ENCODE results near the gene THSD7A. TPM values are rescaled to one million over a fixed set of nuclear protein-coding genes. Genes with fewer than 3 reads are reported as not detected.

THSD7A gene
- polyA plus RNA-seq, 3 donors from 2014 or later: not detected

GRCh38 chr7:11587048-11587447 lies 244.9 kb downstream of the THSD7A start:
- Mint-ChIP-seq H3K9me3 (peaks cover 2 to 25% (median 8%) of the 10 kb centered on the region in 6 donors), H3K4me1 (no peaks in the 10 kb centered on the region), H3K36me3 (no peaks in the 10 kb centered on the region), H3K4me3 (no peak overlapping the region), H3K27me3 (ENCODE audit: low read depth in 3 of 3) (no peaks in the 10 kb centered on the region), H3K27ac (no peak overlapping the region)
- DNase-seq: no peak

- no peaks in the 10 kb centered on the region for H3K4me1 Mint-ChIP-seq
- peaks cover 2 to 17% (median 7%) of the 10 kb centered on the region in 6 donors for H3K9me3 Mint-ChIP-seq
- no peak for DNase-seq
- H3K36me3 Mint-ChIP-seq: no peaks in the 10 kb centered on the region
- H3K4me3 Mint-ChIP-seq: no peak overlapping the region
- H3K27ac Mint-ChIP-seq: no peak overlapping the region
- H3K27me3 Mint-ChIP-seq (ENCODE audit: low read depth in 3 of 3): no peaks in the 10 kb centered on the region
Observed at GRCh38 chr7:11584406-11585031, 247.5 kb downstream of the THSD7A start.

GRCh38 chr7:11579141-11579540 lies 252.9 kb downstream of the THSD7A start:
- Mint-ChIP-seq H3K4me1 (no peaks in the 10 kb centered on the region), H3K27me3 (ENCODE audit: low read depth in 3 of 3) (no peaks in the 10 kb centered on the region), H3K4me3 (no peak overlapping the region), H3K36me3 (no peaks in the 10 kb centered on the region), H3K27ac (no peak overlapping the region), H3K9me3 (peaks cover 0 to 8% (median 6%) of the 10 kb centered on the region in 6 donors)
- no peak for DNase-seq

- H3K36me3 Mint-ChIP-seq: no peaks in the 10 kb centered on the region
- no peak overlapping the region for H3K27ac Mint-ChIP-seq
- no peak for DNase-seq
- peaks cover 4 to 24% (median 10%) of the 10 kb centered on the region in 6 donors for H3K9me3 Mint-ChIP-seq
- H3K27me3 Mint-ChIP-seq (ENCODE audit: low read depth in 3 of 3): no peaks in the 10 kb centered on the region
- H3K4me1 Mint-ChIP-seq: no peaks in the 10 kb centered on the region
- H3K4me3 Mint-ChIP-seq: no peak overlapping the region
Observed at GRCh38 chr7:11576310-11576709, 255.7 kb downstream of the THSD7A start.

- Mint-ChIP-seq H3K27me3 (ENCODE audit: low read depth in 3 of 3) (no peaks in the 10 kb centered on the region), H3K27ac (no peak overlapping the region), H3K36me3 (no peaks in the 10 kb centered on the region), H3K4me3 (no peak overlapping the region), H3K4me1 (no peaks in the 10 kb centered on the region), H3K9me3 (peaks cover 10 to 29% (median 13%) of the 10 kb centered on the region in 6 donors)
- no peak for DNase-seq
Observed at GRCh38 chr7:11573128-11573750, 258.8 kb downstream of the THSD7A start.

- Mint-ChIP-seq H3K36me3 (no peaks in the 10 kb centered on the region), H3K27ac (no peak overlapping the region), H3K4me3 (no peak overlapping the region), H3K4me1 (no peaks in the 10 kb centered on the region), H3K9me3 (peaks cover 13 to 43% (median 14%) of the 10 kb centered on the region in 6 donors), H3K27me3 (ENCODE audit: low read depth in 3 of 3) (no peaks in the 10 kb centered on the region)
- DNase-seq: no peak
Observed at GRCh38 chr7:11570922-11571550, 261.0 kb downstream of the THSD7A start.

GRCh38 chr7:11570205-11570604 lies 261.8 kb downstream of the THSD7A start:
- H3K9me3 Mint-ChIP-seq: peaks cover 13 to 49% (median 16%) of the 10 kb centered on the region in 6 donors
- H3K4me3 Mint-ChIP-seq: no peak overlapping the region
- no peaks in the 10 kb centered on the region for H3K4me1 Mint-ChIP-seq
- H3K36me3 Mint-ChIP-seq: no peaks in the 10 kb centered on the region
- no peaks in the 10 kb centered on the region for H3K27me3 Mint-ChIP-seq (ENCODE audit: low read depth in 3 of 3)
- no peak for DNase-seq
- H3K27ac Mint-ChIP-seq: no peak overlapping the region

- H3K4me3 Mint-ChIP-seq: no peak overlapping the region
- H3K27me3 Mint-ChIP-seq (ENCODE audit: low read depth in 3 of 3): no peaks in the 10 kb centered on the region
- H3K27ac Mint-ChIP-seq: no peak overlapping the region
- H3K4me1 Mint-ChIP-seq: no peaks in the 10 kb centered on the region
- peaks cover 12 to 36% (median 15%) of the 10 kb centered on the region in 6 donors for H3K9me3 Mint-ChIP-seq
- no peaks in the 10 kb centered on the region for H3K36me3 Mint-ChIP-seq
- DNase-seq: no peak
Observed at GRCh38 chr7:11567571-11567970, 264.4 kb downstream of the THSD7A start.

GRCh38 chr7:11557627-11558026 lies 274.4 kb downstream of the THSD7A start:
- Mint-ChIP-seq H3K36me3 (peaks cover 0 to 4% (median 0%) of the 10 kb centered on the region in 3 donors), H3K27me3 (ENCODE audit: low read depth in 3 of 3) (peaks cover 0 to 2% (median 1%) of the 10 kb centered on the region in 3 donors), H3K4me1 (no peaks in the 10 kb centered on the region), H3K4me3 (no peak overlapping the region), H3K27ac (no peak overlapping the region), H3K9me3 (peaks cover 1 to 33% (median 11%) of the 10 kb centered on the region in 6 donors)
- DNase-seq: no peak

- peaks cover 6 to 38% (median 11%) of the 10 kb centered on the region in 6 donors for H3K9me3 Mint-ChIP-seq
- H3K4me3 Mint-ChIP-seq: no peak overlapping the region
- H3K36me3 Mint-ChIP-seq: no peaks in the 10 kb centered on the region
- DNase-seq: no peak
- peaks cover 0 to 2% (median 0%) of the 10 kb centered on the region in 3 donors for H3K27me3 Mint-ChIP-seq (ENCODE audit: low read depth in 3 of 3)
- no peak overlapping the region for H3K27ac Mint-ChIP-seq
- no peaks in the 10 kb centered on the region for H3K4me1 Mint-ChIP-seq
Observed at GRCh38 chr7:11552676-11553296, 279.2 kb downstream of the THSD7A start.

- Mint-ChIP-seq H3K9me3 (peaks cover 5 to 36% (median 12%) of the 10 kb centered on the region in 6 donors), H3K4me3 (no peak overlapping the region), H3K27me3 (ENCODE audit: low read depth in 3 of 3) (peaks cover 0 to 2% (median 0%) of the 10 kb centered on the region in 3 donors), H3K27ac (no peak overlapping the region), H3K36me3 (no peaks in the 10 kb centered on the region), H3K4me1 (no peaks in the 10 kb centered on the region)
- no peak for DNase-seq
Observed at GRCh38 chr7:11551470-11551869, 280.5 kb downstream of the THSD7A start.

- H3K36me3 Mint-ChIP-seq: no peaks in the 10 kb centered on the region
- H3K4me1 Mint-ChIP-seq: no peaks in the 10 kb centered on the region
- H3K9me3 Mint-ChIP-seq: peaks cover 5 to 38% (median 13%) of the 10 kb centered on the region in 6 donors
- no peak for DNase-seq
- H3K4me3 Mint-ChIP-seq: no peak overlapping the region
- no peak overlapping the region for H3K27ac Mint-ChIP-seq
- no peaks in the 10 kb centered on the region for H3K27me3 Mint-ChIP-seq (ENCODE audit: low read depth in 3 of 3)
Observed at GRCh38 chr7:11548532-11548931, 283.5 kb downstream of the THSD7A start.

GRCh38 chr7:11541330-11541729 lies 290.7 kb downstream of the THSD7A start:
- no peaks in the 10 kb centered on the region for H3K27me3 Mint-ChIP-seq (ENCODE audit: low read depth in 3 of 3)
- H3K27ac Mint-ChIP-seq: no peak overlapping the region

GRCh38 chr7:11540271-11540761 lies 291.7 kb downstream of the THSD7A start:
- H3K27me3 Mint-ChIP-seq (ENCODE audit: low read depth in 3 of 3): no peaks in the 10 kb centered on the region
- no peaks in the 10 kb centered on the region for H3K36me3 Mint-ChIP-seq
- H3K9me3 Mint-ChIP-seq: peaks cover 8 to 38% (median 11%) of the 10 kb centered on the region in 6 donors
- no peaks in the 10 kb centered on the region for H3K4me1 Mint-ChIP-seq
- H3K27ac Mint-ChIP-seq: no peak overlapping the region
- H3K4me3 Mint-ChIP-seq: no peak overlapping the region
- DNase-seq: no peak

More at GRCh38 chr7:11541330-11541729, 290.7 kb downstream of the THSD7A start:
- no peak for DNase-seq
- H3K4me3 Mint-ChIP-seq: no peak overlapping the region
- H3K9me3 Mint-ChIP-seq: peaks cover 8 to 37% (median 11%) of the 10 kb centered on the region in 6 donors
- H3K36me3 Mint-ChIP-seq: no peaks in the 10 kb centered on the region
- no peaks in the 10 kb centered on the region for H3K4me1 Mint-ChIP-seq

Measured in immature natural killer cell (primary cell).